ENCODE results near the gene MBD5.

Gene MBD5

GRCh38 chr2:148493822-148494563, 473.1 kb downstream of the MBD5 start:
- no peak for TF ChIP-seq CTCF (IDR thresholded peaks at IDR 0.05; ENCODE audit: low read depth, low read length, missing control alignments)
- H3K4me3 ChIP-seq (replicated peaks; ENCODE audit: low read depth, low read length): no peak overlapping the region
- DNase-seq (ENCODE audit: extremely low read depth, low read depth): no peak

- DNase-seq (ENCODE audit: extremely low read depth, low read depth): no peak
- H3K4me3 ChIP-seq (replicated peaks; ENCODE audit: low read depth, low read length): no peak overlapping the region
- TF ChIP-seq CTCF (IDR thresholded peaks at IDR 0.05; ENCODE audit: low read depth, low read length, missing control alignments): no peak
Observed at GRCh38 chr2:148495586-148495985, 474.7 kb downstream of the MBD5 start.

- TF ChIP-seq CTCF (IDR thresholded peaks at IDR 0.05; ENCODE audit: low read depth, low read length, missing control alignments): no peak
- no peak for DNase-seq (ENCODE audit: extremely low read depth, low read depth)
Observed at GRCh38 chr2:148501545-148501944, 480.7 kb downstream of the MBD5 start.

GRCh38 chr2:148503516-148503915, 482.6 kb downstream of the MBD5 start:
- TF ChIP-seq CTCF (IDR thresholded peaks at IDR 0.05; ENCODE audit: low read depth, low read length, missing control alignments): no peak
- no peak overlapping the region for H3K4me3 ChIP-seq (replicated peaks; ENCODE audit: low read depth, low read length)
- DNase-seq (ENCODE audit: extremely low read depth, low read depth): no peak

More at GRCh38 chr2:148501545-148501944, 480.7 kb downstream of the MBD5 start:
- no peak overlapping the region for H3K4me3 ChIP-seq (replicated peaks; ENCODE audit: low read depth, low read length)

DNA sequence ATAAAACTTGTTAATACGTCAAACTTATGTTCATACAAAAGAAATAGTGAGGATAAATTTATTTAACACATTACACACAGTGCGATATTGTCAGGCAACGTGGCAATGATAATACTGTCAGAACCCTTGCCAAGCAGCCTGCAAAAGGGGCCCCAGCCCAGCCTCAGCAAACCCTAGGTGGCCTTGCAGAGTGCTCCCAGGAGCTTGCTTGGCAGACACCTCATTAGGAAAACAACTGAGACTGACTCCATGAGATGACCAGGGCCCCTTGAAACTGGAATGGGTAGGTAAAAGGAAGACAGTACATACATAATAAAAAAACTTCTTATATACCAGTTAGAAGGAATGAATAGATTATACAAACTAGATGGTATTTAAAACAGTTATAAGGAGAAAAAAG, 487.1 kb downstream of the MBD5 start:
- DNase-seq (ENCODE audit: extremely low read depth, low read depth): no peak
- no peak for TF ChIP-seq CTCF (IDR thresholded peaks at IDR 0.05; ENCODE audit: low read depth, low read length, missing control alignments)
- H3K4me3 ChIP-seq (replicated peaks; ENCODE audit: low read depth, low read length): no peak overlapping the region

DNA sequence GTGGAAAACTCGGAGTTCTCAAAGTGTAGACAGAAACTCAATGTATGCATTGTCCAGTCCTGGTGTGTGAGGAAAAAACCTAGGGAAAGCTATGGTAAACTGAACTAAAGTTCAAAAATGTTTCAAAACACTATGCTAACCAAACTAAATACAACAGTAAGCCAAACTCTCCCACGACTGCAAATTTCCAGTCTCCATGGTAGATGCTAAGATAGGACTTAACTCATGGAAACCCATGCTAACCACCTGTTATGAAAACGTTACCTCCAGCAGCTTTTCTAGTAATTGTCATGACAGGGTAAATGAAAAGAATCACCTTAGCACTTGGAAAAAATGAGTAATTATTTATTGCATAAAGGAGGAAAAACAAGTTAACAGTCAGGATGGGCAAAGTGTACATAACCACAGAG, 488.0 kb downstream of the MBD5 start:
- TF ChIP-seq CTCF (IDR thresholded peaks at IDR 0.05; ENCODE audit: low read depth, low read length, missing control alignments): no peak
- no peak overlapping the region for H3K4me3 ChIP-seq (replicated peaks; ENCODE audit: low read depth, low read length)
- no peak for DNase-seq (ENCODE audit: extremely low read depth, low read depth)

All from HFF-Myc (cell line).